ENCODE data around the gene COQ4. TPM values are rescaled to one million over a fixed set of nuclear protein-coding genes. Genes with fewer than 3 reads are reported as not detected.
A peak's percentile ranks its signal among the peaks of the same experiment; 100 is the strongest.

The COQ4 gene
- total RNA-seq, 1 experiment from 2014 or later, result 58.9 TPM

GRCh38 chr9:128297221-128297773 is 25.3 kb upstream of the COQ4 start:
- CTCF ChIA-PET, result interaction anchor here (0.6 to 5.9 kb wide), 3 partner anchors 8 to 46 kb away, joined by 3 to 74 read pairs (median 11); no protein-coding TSS in a partner anchor
- H3K27me3 Mint-ChIP-seq (ENCODE audit: insufficient read depth, unreplicated experiment), result no peaks in the 10 kb centered on the region
- intact Hi-C loops (cut with micrococcal nuclease), result no loop called here
- H3K36me3 Mint-ChIP-seq (ENCODE audit: insufficient read depth, unreplicated experiment), result peaks cover 5% of the 10 kb centered on the region
- no peaks in the 10 kb centered on the region for H3K9me3 Mint-ChIP-seq (ENCODE audit: unreplicated experiment)
- DNase-seq (ENCODE audit: unreplicated experiment), result no peak
- no peak overlapping the region for H3K27ac Mint-ChIP-seq (ENCODE audit: low read depth, unreplicated experiment)
- H3K4me1 Mint-ChIP-seq (ENCODE audit: insufficient read depth, unreplicated experiment), result peaks cover 7% of the 10 kb centered on the region
- no peak for TF ChIP-seq CTCF (IDR thresholded peaks at IDR 0.05; ENCODE audit: unreplicated experiment)
- POLR2A ChIA-PET, result interaction anchor here (0.6 to 3.4 kb wide), 6 partner anchors 9 to 517 kb away, joined by 3 to 21 read pairs (median 6); partner anchors contain the start of genes SLC27A4 and URM1
- no peak overlapping the region for H3K4me3 Mint-ChIP-seq (ENCODE audit: unreplicated experiment)
- no TSS peak for BruUV-seq (replicated peaks)

GRCh38 chr9:128298535-128299482 is 23.8 kb upstream of the COQ4 start:
- TF ChIP-seq CTCF (IDR thresholded peaks at IDR 0.05; ENCODE audit: unreplicated experiment), result no peak
- ChIA-PET CTCF (interaction anchor here (0.6 to 5.9 kb wide), 8 partner anchors 38 to 115 kb away, joined by 3 to 74 read pairs (median 5); no protein-coding TSS in a partner anchor), POLR2A (interaction anchor here (0.6 to 2.3 kb wide), 3 partner anchors 9 to 386 kb away, joined by 3 to 12 read pairs (median 4); no protein-coding TSS in a partner anchor)
- intact Hi-C loops (cut with micrococcal nuclease), result no loop called here
- Mint-ChIP-seq H3K36me3 (ENCODE audit: insufficient read depth, unreplicated experiment) (peaks cover 5% of the 10 kb centered on the region), H3K9me3 (ENCODE audit: unreplicated experiment) (no peaks in the 10 kb centered on the region), H3K4me1 (ENCODE audit: insufficient read depth, unreplicated experiment) (peaks cover 7% of the 10 kb centered on the region), H3K27me3 (ENCODE audit: insufficient read depth, unreplicated experiment) (no peaks in the 10 kb centered on the region), H3K4me3 (ENCODE audit: unreplicated experiment) (no peak overlapping the region), H3K27ac (ENCODE audit: low read depth, unreplicated experiment) (no peak overlapping the region)
- DNase-seq (ENCODE audit: unreplicated experiment), result no peak
- no TSS peak for BruUV-seq (replicated peaks)

GRCh38 chr9:128304136-128304970 is 18.3 kb upstream of the COQ4 start:
- Mint-ChIP-seq H3K4me3 (ENCODE audit: unreplicated experiment) (no peak overlapping the region), H3K9me3 (ENCODE audit: unreplicated experiment) (no peaks in the 10 kb centered on the region), H3K36me3 (ENCODE audit: insufficient read depth, unreplicated experiment) (peaks cover 17% of the 10 kb centered on the region), H3K27ac (ENCODE audit: low read depth, unreplicated experiment) (peak overlapping the region; percentile 90), H3K27me3 (ENCODE audit: insufficient read depth, unreplicated experiment) (no peaks in the 10 kb centered on the region), H3K4me1 (ENCODE audit: insufficient read depth, unreplicated experiment) (peaks cover 15% of the 10 kb centered on the region)
- POLR2A ChIA-PET, result interaction anchor here (0.6 to 2.1 kb wide), 11 partner anchors 9 to 1498 kb away, joined by 3 to 11 read pairs (median 6); partner anchors contain the start of genes GOLGA2, ODF2, SWI5 and URM1
- no TSS peak for BruUV-seq (replicated peaks)
- no peak for TF ChIP-seq CTCF (IDR thresholded peaks at IDR 0.05; ENCODE audit: unreplicated experiment)
- no peak for DNase-seq (ENCODE audit: unreplicated experiment)
- intact Hi-C loops (cut with micrococcal nuclease), result no loop called here
- CTCF ChIA-PET, result interaction anchor here (0.6 to 3.0 kb wide), 6 partner anchors 9 to 64 kb away, joined by 3 to 21 read pairs (median 6); no protein-coding TSS in a partner anchor
